ENCODE measurements around the gene ADAMTS20.

DNA sequence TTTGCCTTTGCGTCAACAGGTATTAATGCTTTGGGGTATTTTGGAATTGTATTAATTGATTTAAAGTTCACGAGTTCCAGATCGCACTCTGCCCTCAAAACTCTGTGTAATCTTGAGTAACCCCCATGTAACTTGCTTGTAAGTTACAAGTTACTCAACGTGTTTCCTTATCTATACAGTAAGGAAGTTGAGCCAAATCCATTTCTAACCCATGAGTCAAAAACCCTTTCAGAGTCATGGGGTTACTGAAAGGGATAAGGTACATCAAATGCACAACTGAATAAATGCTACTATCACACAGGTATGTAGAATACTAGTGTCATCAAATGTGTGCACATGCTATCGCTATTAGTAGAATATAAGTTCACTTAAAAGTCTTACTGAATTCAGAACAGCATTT lies 28.6 kb upstream of the ADAMTS20 start:
- TF ChIP-seq, protein P1, sequence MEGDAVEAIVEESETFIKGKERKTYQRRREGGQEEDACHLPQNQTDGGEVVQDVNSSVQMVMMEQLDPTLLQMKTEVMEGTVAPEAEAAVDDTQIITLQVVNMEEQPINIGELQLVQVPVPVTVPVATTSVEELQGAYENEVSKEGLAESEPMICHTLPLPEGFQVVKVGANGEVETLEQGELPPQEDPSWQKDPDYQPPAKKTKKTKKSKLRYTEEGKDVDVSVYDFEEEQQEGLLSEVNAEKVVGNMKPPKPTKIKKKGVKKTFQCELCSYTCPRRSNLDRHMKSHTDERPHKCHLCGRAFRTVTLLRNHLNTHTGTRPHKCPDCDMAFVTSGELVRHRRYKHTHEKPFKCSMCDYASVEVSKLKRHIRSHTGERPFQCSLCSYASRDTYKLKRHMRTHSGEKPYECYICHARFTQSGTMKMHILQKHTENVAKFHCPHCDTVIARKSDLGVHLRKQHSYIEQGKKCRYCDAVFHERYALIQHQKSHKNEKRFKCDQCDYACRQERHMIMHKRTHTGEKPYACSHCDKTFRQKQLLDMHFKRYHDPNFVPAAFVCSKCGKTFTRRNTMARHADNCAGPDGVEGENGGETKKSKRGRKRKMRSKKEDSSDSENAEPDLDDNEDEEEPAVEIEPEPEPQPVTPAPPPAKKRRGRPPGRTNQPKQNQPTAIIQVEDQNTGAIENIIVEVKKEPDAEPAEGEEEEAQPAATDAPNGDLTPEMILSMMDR (IDR thresholded peaks at IDR 0.05), result no peak
- no peak for TF ChIP-seq POLR2A (IDR thresholded peaks at IDR 0.05)

Measured in esophagus squamous epithelium (tissue), 4 donors.